Cardiac fibroblast (primary cell): Measurements from ENCODE around the gene ZNF431.
"Not testable (repeated sequence)": the region's sequence is repeated elsewhere in the genome, so short reads cannot be mapped to it uniquely, and the experiment has no call there.

Experiments used
- DNase-seq, 2 donors: peaks; one replicate each; pipeline versions ENCODE4 v3.0.0 to v3.0.0-alpha.2; 2010; ENCODE audit warnings: low read depth in 2 of 2
- H3K4me3 ChIP-seq, 2 donors: replicated peaks in 1 of 2; 1 replicate in 1 of 2; 2 replicates in 1 of 2; pipeline ENCODE4 v1.5.1; 2011; ENCODE audit warnings: low read depth in 2 of 2, low read length in 2 of 2, mild to moderate bottlenecking in 2 of 2, moderate library complexity in 1 of 2
- TF ChIP-seq, protein P1 (sequence below): IDR thresholded peaks from one replicate; pipeline ENCODE4 v1.5.1; 2011; ENCODE audit warnings: low read depth, mild to moderate bottlenecking, low read length, inconsistent platforms

ZNF431 gene

DNA sequence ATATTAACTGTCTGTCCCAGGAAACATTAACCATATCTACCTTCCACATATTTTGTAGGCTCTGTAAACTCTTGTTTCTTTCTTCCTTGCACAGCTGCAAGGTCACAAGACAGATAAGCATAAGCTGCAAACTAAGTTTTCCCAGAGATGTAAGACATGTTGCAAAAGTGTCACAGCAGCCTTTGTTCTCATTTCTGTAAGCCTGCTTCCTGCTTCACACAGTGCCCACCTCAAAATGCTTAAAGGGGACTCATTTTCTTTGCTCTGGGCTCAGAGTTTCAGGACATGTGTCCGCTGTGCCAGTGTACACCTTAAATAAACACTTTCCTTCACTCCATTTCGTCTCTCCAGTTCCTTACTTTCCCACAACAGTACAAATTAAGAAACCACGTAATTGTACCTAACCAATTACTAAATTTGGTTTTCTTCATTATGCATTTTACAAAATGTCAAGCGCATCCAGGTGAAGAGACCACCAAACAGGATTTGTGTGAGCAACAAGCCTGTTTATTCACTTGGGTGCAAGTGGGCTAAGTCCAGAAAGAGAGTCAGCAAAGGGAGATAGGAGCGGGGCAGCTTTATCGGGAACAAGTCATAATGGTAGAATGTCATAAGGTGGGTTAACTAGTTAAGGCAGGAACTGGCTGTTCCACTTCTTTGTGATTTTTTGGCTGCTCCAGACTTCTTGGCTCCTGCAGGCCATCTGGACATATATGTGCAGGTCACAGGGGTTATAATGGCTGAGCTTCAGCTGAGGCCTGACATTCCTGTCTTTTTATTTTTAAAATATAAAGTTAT, 12.7 kb upstream of the ZNF431 start:
- TF ChIP-seq, protein P1, sequence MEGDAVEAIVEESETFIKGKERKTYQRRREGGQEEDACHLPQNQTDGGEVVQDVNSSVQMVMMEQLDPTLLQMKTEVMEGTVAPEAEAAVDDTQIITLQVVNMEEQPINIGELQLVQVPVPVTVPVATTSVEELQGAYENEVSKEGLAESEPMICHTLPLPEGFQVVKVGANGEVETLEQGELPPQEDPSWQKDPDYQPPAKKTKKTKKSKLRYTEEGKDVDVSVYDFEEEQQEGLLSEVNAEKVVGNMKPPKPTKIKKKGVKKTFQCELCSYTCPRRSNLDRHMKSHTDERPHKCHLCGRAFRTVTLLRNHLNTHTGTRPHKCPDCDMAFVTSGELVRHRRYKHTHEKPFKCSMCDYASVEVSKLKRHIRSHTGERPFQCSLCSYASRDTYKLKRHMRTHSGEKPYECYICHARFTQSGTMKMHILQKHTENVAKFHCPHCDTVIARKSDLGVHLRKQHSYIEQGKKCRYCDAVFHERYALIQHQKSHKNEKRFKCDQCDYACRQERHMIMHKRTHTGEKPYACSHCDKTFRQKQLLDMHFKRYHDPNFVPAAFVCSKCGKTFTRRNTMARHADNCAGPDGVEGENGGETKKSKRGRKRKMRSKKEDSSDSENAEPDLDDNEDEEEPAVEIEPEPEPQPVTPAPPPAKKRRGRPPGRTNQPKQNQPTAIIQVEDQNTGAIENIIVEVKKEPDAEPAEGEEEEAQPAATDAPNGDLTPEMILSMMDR: no peak
- no peak overlapping the region for H3K4me3 ChIP-seq
- DNase-seq: peak in 1 of 2 donors; percentile 7

DNA sequence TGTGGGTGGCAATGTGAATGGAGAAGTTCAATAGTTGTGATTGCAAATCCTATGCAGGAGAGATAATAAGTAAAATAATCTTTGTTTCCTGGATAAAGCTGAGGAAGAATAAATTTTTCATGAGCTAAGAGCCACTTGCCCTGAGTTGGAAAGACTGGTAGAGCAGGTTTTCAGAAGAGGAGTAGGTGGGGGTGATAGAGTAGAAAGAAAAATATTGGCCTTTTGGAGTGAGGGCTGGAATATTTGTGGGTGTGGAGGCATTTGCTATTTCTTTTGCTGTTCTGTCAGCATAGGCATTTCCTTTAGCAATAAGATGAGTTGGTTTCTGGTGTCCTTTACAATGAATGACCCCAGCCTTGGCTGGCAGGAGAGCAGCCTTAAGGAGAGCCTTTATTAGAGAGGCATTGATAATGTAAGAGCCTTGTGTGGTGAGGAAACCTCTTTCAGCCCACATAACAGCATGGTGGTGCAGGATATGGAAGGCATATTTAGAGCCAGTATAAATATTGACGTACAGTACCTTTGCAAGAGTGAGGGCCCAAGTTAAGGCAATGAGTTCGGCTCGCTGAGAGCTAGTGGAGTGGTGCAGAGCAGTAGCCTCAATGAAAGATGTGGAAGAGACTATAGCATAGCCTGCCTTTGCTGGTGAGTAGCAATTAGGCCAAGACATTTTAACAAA, 11.6 kb upstream of the ZNF431 start:
- no peak overlapping the region for H3K4me3 ChIP-seq
- TF ChIP-seq, protein P1: no peak
- DNase-seq: no peak

DNA sequence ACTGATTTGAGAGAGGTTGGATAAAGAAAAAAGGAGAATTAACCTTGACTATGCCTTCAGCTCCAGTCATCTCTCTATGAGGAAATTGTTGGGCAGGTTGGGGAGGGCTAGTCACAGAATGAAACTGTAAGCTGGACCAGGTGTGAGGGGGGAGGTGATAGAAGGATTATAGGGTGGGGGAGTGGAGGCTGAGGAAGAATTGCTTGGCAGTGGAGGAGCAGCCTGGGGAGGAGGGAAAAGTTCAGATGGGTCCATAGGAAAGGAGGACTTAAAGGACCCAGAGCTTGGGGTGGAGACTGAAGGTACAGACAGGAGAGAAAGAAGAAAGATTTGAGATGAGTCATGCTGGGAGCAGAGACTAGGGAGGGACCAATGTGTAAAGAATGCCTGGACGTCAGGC, 8.2 kb upstream of the ZNF431 start:
- no peak for DNase-seq
- H3K4me3 ChIP-seq: no peak overlapping the region
- TF ChIP-seq, protein P1: no peak

DNA sequence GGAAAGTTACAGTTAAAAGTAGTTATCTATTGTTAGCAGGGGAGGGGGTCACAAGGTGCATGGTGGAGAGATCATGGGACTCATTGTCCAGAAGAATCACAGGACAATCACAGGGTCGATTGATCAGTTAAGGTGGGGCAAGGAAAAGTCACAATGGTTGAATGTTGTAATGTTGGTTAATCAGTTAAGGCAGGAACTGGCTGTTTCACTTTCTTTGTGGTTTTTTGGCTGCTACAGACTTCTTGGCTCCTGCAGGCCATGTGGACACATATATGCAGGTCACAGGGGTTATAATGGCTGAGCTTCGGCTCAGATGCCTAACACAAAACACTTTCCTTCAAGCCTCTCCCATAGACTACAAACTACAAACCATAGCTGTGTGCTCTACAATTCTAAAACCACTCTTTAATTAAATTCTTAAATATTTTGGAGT, 6.9 kb upstream of the ZNF431 start:
- TF ChIP-seq, protein P1: no peak
- DNase-seq: no peak
- no peak overlapping the region for H3K4me3 ChIP-seq

DNA sequence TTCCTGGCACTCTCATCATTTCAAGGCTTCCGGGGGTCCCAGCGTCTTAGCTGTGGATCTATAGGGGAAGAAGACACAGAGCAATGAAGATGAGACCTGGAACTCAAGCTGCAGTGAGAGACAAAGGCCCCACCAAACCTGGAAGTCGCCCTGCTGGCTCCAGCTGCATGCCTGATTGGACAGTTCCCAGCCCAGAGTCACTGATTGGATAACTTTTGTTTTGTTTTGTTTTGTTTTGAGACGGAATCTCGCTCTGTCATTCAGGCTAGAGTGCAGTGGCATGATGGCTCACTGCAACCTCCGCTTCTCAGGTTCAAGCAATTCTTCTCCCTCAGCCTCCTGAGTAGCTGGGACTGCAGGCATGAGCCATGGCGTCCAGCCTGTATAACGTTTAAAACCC, 6.4 kb upstream of the ZNF431 start:
- DNase-seq: no peak
- TF ChIP-seq, protein P1: no peak

DNA sequence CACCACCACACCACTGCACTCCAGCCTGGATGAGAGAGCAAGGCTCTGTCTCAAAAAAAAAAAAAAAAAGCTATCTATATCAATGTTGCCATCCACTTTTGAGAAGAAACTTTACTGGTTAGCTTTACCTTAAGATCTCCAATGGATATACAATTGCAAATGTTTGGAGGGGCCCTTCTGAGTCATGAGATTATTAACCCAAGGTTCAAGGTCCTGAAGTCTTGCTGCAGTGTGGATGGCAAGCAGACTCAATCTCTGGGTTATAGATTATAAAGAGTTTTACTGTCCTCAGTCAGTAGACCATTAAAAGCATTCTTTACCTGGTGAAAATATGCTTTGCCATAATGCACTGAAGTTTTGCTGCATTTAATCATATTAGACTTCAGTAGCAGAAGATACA, 3.7 kb upstream of the ZNF431 start:
- H3K4me3 ChIP-seq: no peak overlapping the region
- TF ChIP-seq, protein P1: no peak
- no peak for DNase-seq

More for the DNA sequence above, 6.4 kb upstream of the ZNF431 start:
- no peak overlapping the region for H3K4me3 ChIP-seq

DNA sequence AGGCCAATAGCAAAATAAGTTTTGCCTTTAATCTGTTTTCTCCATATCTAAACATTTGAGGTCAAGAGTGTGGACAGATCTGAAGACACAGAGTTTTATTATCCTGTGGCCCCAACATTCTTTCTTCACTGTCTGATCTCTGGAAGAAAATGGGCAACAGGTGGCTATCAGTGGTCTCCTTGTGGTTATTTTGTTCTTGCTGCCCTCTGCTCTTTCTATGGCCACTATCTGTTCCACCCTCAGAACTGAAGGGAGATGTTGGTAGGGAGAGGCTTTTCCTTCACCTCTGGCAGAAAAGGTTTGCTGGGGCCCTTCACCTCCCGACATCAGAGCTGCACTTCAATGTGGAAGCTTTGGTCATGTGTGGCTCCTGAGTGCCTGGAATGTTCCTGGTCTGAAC, 834 bp upstream of the ZNF431 start:
- not testable (repeated sequence) for DNase-seq, H3K4me3 ChIP-seq
